HCT116 (cell line): ENCODE data around the gene TYR. TPM values are rescaled to one million over a fixed set of nuclear protein-coding genes. Genes with fewer than 3 reads are reported as not detected.
"Not testable (repeated sequence)": the region's sequence is repeated elsewhere in the genome, so short reads cannot be mapped to it uniquely, and the experiment has no call there.

Experiments used
- ATAC-seq: fragments of 200-7000 bp; cut with Tn5 transposase; 2 replicates; pipeline ENCODE4 v1.9.1; 2020; ENCODE audit warnings: mild to moderate bottlenecking, moderate library complexity
- BruUV-seq: library from RNA; stranded (reverse); fragments of 400-500 nt; replicated peaks from 2 replicates; lab custom pipeline; 2021; lab: Mats Ljungman, UMichigan
- CTCF ChIA-PET: fragments of 300-600 bp; sonication (Branson Sonifier 250); formaldehyde crosslinking; loops from one replicate; lab custom pipeline; 2021; ENCODE audit warnings: antibody characterized with exemption; lab: Charles Lee
- POLR2A ChIA-PET: fragments of 300-600, 350-600 bp; sonication (Branson Sonifier 250); formaldehyde crosslinking; loops from one replicate; lab custom pipeline; 2021; ENCODE audit warnings: antibody characterized with exemption; lab: Charles Lee
- RAD21 ChIA-PET, 2 experiments: fragments of 300-600 bp; sonication (Branson Sonifier 250); formaldehyde crosslinking; loops; one replicate each; lab custom pipeline; 2023; ENCODE audit warnings: low total read pairs in 2 of 2; ENCODE audit not compliant: uncharacterized antibody in 2 of 2, unreplicated experiment in 2 of 2, low non-redundant PET in 1 of 2; lab: Charles Lee
- DNase-seq: peaks from one replicate; pipeline ENCODE4 v3.0.0-alpha.2; 2010; ENCODE audit warnings: low read depth, low spot score
- H2AFZ ChIP-seq: fragments of 200-600 bp; shearing (Covaris generic), sonication (generic); 2 replicates; pipeline ENCODE4 v1.6.1; 2017; ENCODE audit warnings: low read depth, mixed run types, mixed read lengths, antibody characterized with exemption, low read length; ENCODE audit not compliant: poor library complexity, severe bottlenecking
- H3K27ac ChIP-seq: 2 replicates; pipeline ENCODE4 v1.5.1; 2012; ENCODE audit warnings: low read depth, low read length
- H3K27me3 ChIP-seq: fragments of 200-600 bp; sonication (generic); 2 replicates; pipeline ENCODE4 v1.6.1; 2016; ENCODE audit warnings: mixed run types, low read length, mixed read lengths; ENCODE audit not compliant: insufficient read depth
- H3K36me3 ChIP-seq, 2 experiments: fragments of 200-500 bp in 1 of 2; fragments of 200-600 bp in 1 of 2; sonication (Bioruptor generic) in 1 of 2; sonication (generic) in 1 of 2; 2 replicates each; pipeline versions ENCODE4 v1.5.1 to v1.6.1; 2014 to 2016; ENCODE audit warnings: low read length in 2 of 2, inconsistent platforms in 1 of 2, mixed read lengths in 1 of 2, mixed run types in 1 of 2; ENCODE audit not compliant: insufficient read depth in 2 of 2, control insufficient read depth in 1 of 2
- H3K4me1 ChIP-seq, 2 experiments: fragments of 200-600 bp in 1 of 2; sonication (generic) in 1 of 2; 2 replicates each; pipeline versions ENCODE4 v1.5.1 to v1.6.1; 2012 to 2017; ENCODE audit warnings: low read length in 2 of 2, inconsistent platforms in 1 of 2, mild to moderate bottlenecking in 1 of 2, mixed read lengths in 1 of 2, mixed run types in 1 of 2, moderate library complexity in 1 of 2; ENCODE audit not compliant: insufficient read depth in 2 of 2, control insufficient read depth in 1 of 2
- H3K4me2 ChIP-seq: fragments of 200-600 bp; sonication (generic); 2 replicates; pipeline ENCODE4 v1.6.1; 2017; ENCODE audit warnings: mixed run types, low read length, mixed read lengths
- H3K4me3 ChIP-seq, 2 experiments: fragments of 200-600 bp in 1 of 2; sonication (generic) in 1 of 2; replicated peaks in 1 of 2; 2 replicates each; pipeline ENCODE4 v1.5.1; 2011 to 2016; ENCODE audit warnings: low read length in 2 of 2, control low read depth in 1 of 2, low read depth in 1 of 2, mild to moderate bottlenecking in 1 of 2, mixed read lengths in 1 of 2, mixed run types in 1 of 2
- H3K79me2 ChIP-seq: fragments of 200-600 bp; sonication (generic); 2 replicates; pipeline ENCODE4 v1.6.1; 2017; ENCODE audit warnings: mild to moderate bottlenecking, mixed run types, low read length, moderate library complexity, mixed read lengths; ENCODE audit not compliant: insufficient read depth
- H3K9ac ChIP-seq: fragments of 200-600 bp; sonication (generic); 2 replicates; pipeline ENCODE4 v1.6.1; 2016; ENCODE audit warnings: low read length, mixed read lengths
- H3K9me2 ChIP-seq: fragments of 200-600 bp; sonication (generic), shearing (Covaris generic); 2 replicates; pipeline ENCODE4 v1.6.1; 2017; ENCODE audit warnings: mixed run types, mild to moderate bottlenecking, moderate library complexity; ENCODE audit not compliant: insufficient read depth
- H3K9me3 ChIP-seq, 2 experiments: fragments of 200-500 bp in 1 of 2; fragments of 200-600 bp in 1 of 2; sonication (Bioruptor generic) in 1 of 2; sonication (generic) in 1 of 2; 2 replicates each; pipeline ENCODE4 v1.6.1; 2014 to 2017; ENCODE audit warnings: low read length in 2 of 2, mixed read lengths in 2 of 2, inconsistent platforms in 1 of 2, low read depth in 1 of 2, mild to moderate bottlenecking in 1 of 2, mixed run types in 1 of 2, moderate library complexity in 1 of 2; ENCODE audit not compliant: control insufficient read depth in 1 of 2, insufficient read depth in 1 of 2
- H4K20me1 ChIP-seq: fragments of 200-600 bp; sonication (generic), shearing (Covaris generic); 2 replicates; pipeline ENCODE4 v1.6.1; 2017; ENCODE audit warnings: mixed run types, mild to moderate bottlenecking, moderate library complexity; ENCODE audit not compliant: insufficient read depth
- CTCF ChIP-seq, 3 experiments: fragments of 200-600 bp in 1 of 3; sonication (generic) in 1 of 3; IDR thresholded peaks in 2 of 3; conservative IDR thresholded peaks in 1 of 3; 2 replicates each; pipeline ENCODE4 v1.5.1; 2012 to 2017; ENCODE audit warnings: low read depth in 2 of 3, low read length in 2 of 3, antibody characterized with exemption in 1 of 3, borderline replicate concordance in 1 of 3, control low read depth in 1 of 3, mild to moderate bottlenecking in 1 of 3, mixed read lengths in 1 of 3, mixed run types in 1 of 3, moderate library complexity in 1 of 3; ENCODE audit not compliant: insufficient read depth in 1 of 3
- RAD21 ChIP-seq: IDR thresholded peaks from 2 replicates; pipeline ENCODE4 v1.6.1; 2012; ENCODE audit warnings: low read depth, mild to moderate bottlenecking
- intact Hi-C: fragments of 100-400 bp; cut with micrococcal nuclease; formaldehyde crosslinking; loops from 2 replicates; pipeline ENCODE4 v1.10.0; 2022
- total RNA-seq: library from RNA; stranded (reverse); gene quantifications from one replicate; pipeline ENCODE4 v1.2.1, GENCODE V29; 2021; ENCODE audit not compliant: unreplicated experiment

TYR gene
- total RNA-seq, 1 experiment from 2014 or later = not detected

- H3K27ac ChIP-seq, H4K20me1 ChIP-seq, CTCF ChIA-PET, H3K4me2 ChIP-seq, H3K4me3 ChIP-seq, H2AFZ ChIP-seq, BruUV-seq, H3K9me3 ChIP-seq, H3K79me2 ChIP-seq, H3K36me3 ChIP-seq, POLR2A ChIA-PET, DNase-seq, H3K4me1 ChIP-seq, ATAC-seq, H3K9me2 ChIP-seq, RAD21 ChIA-PET, H3K27me3 ChIP-seq, H3K9ac ChIP-seq: not testable (repeated sequence)
- peak; percentile 33 for TF ChIP-seq RAD21
- peak in 2 of 3 experiments; percentile 15 to 24; a peak in 2 of 6 replicates for TF ChIP-seq CTCF (IDR thresholded peaks at IDR 0.05 in 2 of 3, conservative IDR thresholded peaks at IDR 0.05 in 1 of 3; ENCODE audit: borderline replicate concordance in 1 of 3, insufficient read depth in 1 of 3, low read depth in 2 of 3, low read length in 2 of 3)
- intact Hi-C loops = loop anchor here (10.0 kb wide), 1 partner anchor 281 kb away; no protein-coding TSS in a partner anchor
These were observed 156.0 kb downstream of the TYR start for GRCh38 chr11:89333704-89334103.

GRCh38 chr11:89337100-89337650 is 159.5 kb downstream of the TYR start:
- H3K27me3 ChIP-seq, H3K4me2 ChIP-seq, POLR2A ChIA-PET, RAD21 ChIA-PET, H3K79me2 ChIP-seq, H4K20me1 ChIP-seq, H3K9me2 ChIP-seq, H3K4me1 ChIP-seq, H3K9me3 ChIP-seq, H2AFZ ChIP-seq, H3K27ac ChIP-seq, DNase-seq, ATAC-seq, H3K9ac ChIP-seq, CTCF ChIA-PET, BruUV-seq, H3K36me3 ChIP-seq, H3K4me3 ChIP-seq: not testable (repeated sequence)
- intact Hi-C loops = loop anchor here (10.0 kb wide), 1 partner anchor 278 kb away; no protein-coding TSS in a partner anchor

GRCh38 chr11:89338073-89338472 is 160.4 kb downstream of the TYR start:
- BruUV-seq = not testable (repeated sequence)

GRCh38 chr11:89340450-89340849 is 162.8 kb downstream of the TYR start:
- H3K4me3 ChIP-seq, H2AFZ ChIP-seq, intact Hi-C loops, H3K79me2 ChIP-seq, H3K27ac ChIP-seq, CTCF ChIA-PET, ATAC-seq, H3K9ac ChIP-seq, H3K9me3 ChIP-seq, POLR2A ChIA-PET, H3K36me3 ChIP-seq, H3K4me2 ChIP-seq, RAD21 ChIA-PET, BruUV-seq, H4K20me1 ChIP-seq, H3K9me2 ChIP-seq, H3K27me3 ChIP-seq, DNase-seq, H3K4me1 ChIP-seq: not testable (repeated sequence)

More at GRCh38 chr11:89338073-89338472, 160.4 kb downstream of the TYR start:
- H3K9me3 ChIP-seq, H3K27me3 ChIP-seq, DNase-seq, H3K4me3 ChIP-seq, H3K4me2 ChIP-seq, POLR2A ChIA-PET, RAD21 ChIA-PET, H3K4me1 ChIP-seq, H3K27ac ChIP-seq, H4K20me1 ChIP-seq, CTCF ChIA-PET, H2AFZ ChIP-seq, H3K36me3 ChIP-seq, H3K9ac ChIP-seq, ATAC-seq, H3K9me2 ChIP-seq, H3K79me2 ChIP-seq: not testable (repeated sequence)
- intact Hi-C loops = loop anchor here (10.0 kb wide), 1 partner anchor 277 kb away; no protein-coding TSS in a partner anchor
